Neuronal stem cell (in vitro differentiated cells): ENCODE data around the gene CCDC91.
A peak's percentile ranks its signal among the peaks of the same experiment; 100 is the strongest.

Source experiments
- DNase-seq: peaks from one replicate; pipeline ENCODE4 v3.0.0-alpha.2; 2013; ENCODE audit warnings: low spot score
- H2AFZ ChIP-seq: one replicate; pipeline ENCODE4 v1.6.1; 2013; ENCODE audit warnings: mild to moderate bottlenecking, low read length, inconsistent platforms
- H2AK5ac ChIP-seq: 2 replicates; pipeline ENCODE4 v1.6.1; 2013; ENCODE audit warnings: low read depth, mild to moderate bottlenecking, inconsistent platforms, low read length, moderate library complexity, mixed read lengths
- H2BK120ac ChIP-seq: 2 replicates; pipeline ENCODE4 v1.6.1; 2013; ENCODE audit warnings: low read depth, mild to moderate bottlenecking, inconsistent platforms, low read length, moderate library complexity, mixed read lengths
- H2BK12ac ChIP-seq: one replicate; pipeline ENCODE4 v1.6.1; 2013; ENCODE audit warnings: low read length, inconsistent platforms
- H2BK15ac ChIP-seq: 2 replicates; pipeline ENCODE4 v1.6.1; 2013; ENCODE audit warnings: mild to moderate bottlenecking, low read length, inconsistent platforms, mixed read lengths
- H2BK5ac ChIP-seq: one replicate; pipeline ENCODE4 v1.6.1; 2013; ENCODE audit warnings: inconsistent platforms, mild to moderate bottlenecking, low read length, moderate library complexity
- H3K14ac ChIP-seq: one replicate; pipeline ENCODE4 v1.6.1; 2013; ENCODE audit warnings: low read length, inconsistent platforms
- H3K18ac ChIP-seq: 2 replicates; pipeline ENCODE4 v1.6.1; 2013; ENCODE audit warnings: low read length, inconsistent platforms
- H3K23ac ChIP-seq: 2 replicates; pipeline ENCODE4 v1.6.1; 2013; ENCODE audit warnings: low read depth, mild to moderate bottlenecking, mixed read lengths, low read length, inconsistent platforms; ENCODE audit not compliant: poor library complexity
- H3K27ac ChIP-seq: replicated peaks from 3 replicates; pipeline ENCODE4 v1.5.1; 2013; ENCODE audit warnings: low read length, inconsistent platforms
- H3K27me3 ChIP-seq, 3 experiments: 2 replicates each; pipeline ENCODE4 v1.6.1; 2013; ENCODE audit warnings: low read length in 3 of 3, mild to moderate bottlenecking in 2 of 3, inconsistent platforms in 1 of 3, low read depth in 1 of 3, mixed read lengths in 1 of 3, moderate library complexity in 1 of 3; ENCODE audit not compliant: control insufficient read depth in 3 of 3, insufficient read depth in 3 of 3
- H3K36me3 ChIP-seq, 2 donors: replicated peaks in 1 of 2; 2 replicates each; pipeline ENCODE4 v1.6.1; 2013; ENCODE audit warnings: low read length in 2 of 2; ENCODE audit not compliant: control insufficient read depth in 2 of 2, insufficient read depth in 2 of 2
- H3K4ac ChIP-seq: 2 replicates; pipeline ENCODE4 v1.6.1; 2013; ENCODE audit warnings: inconsistent platforms, mild to moderate bottlenecking, low read length, moderate library complexity
- H3K4me1 ChIP-seq, 2 donors: 1 replicate in 1 of 2; 2 replicates in 1 of 2; pipeline ENCODE4 v1.6.1; 2013; ENCODE audit warnings: low read length in 2 of 2, low read depth in 1 of 2; ENCODE audit not compliant: control insufficient read depth in 2 of 2, insufficient read depth in 1 of 2
- H3K4me2 ChIP-seq: one replicate; pipeline ENCODE4 v1.6.1; 2013; ENCODE audit warnings: mild to moderate bottlenecking, low read length, inconsistent platforms; ENCODE audit not compliant: insufficient read depth, poor library complexity, severe bottlenecking
- H3K4me3 ChIP-seq, 2 donors: 2 replicates each; pipeline ENCODE4 v1.5.1; 2013; ENCODE audit warnings: low read length in 2 of 2, mild to moderate bottlenecking in 2 of 2, inconsistent platforms in 1 of 2, moderate library complexity in 1 of 2
- H3K79me1 ChIP-seq: one replicate; pipeline ENCODE4 v1.6.1; 2013; ENCODE audit warnings: low read depth, mild to moderate bottlenecking, inconsistent platforms, low read length, moderate library complexity
- H3K9ac ChIP-seq: one replicate; pipeline ENCODE4 v1.6.1; 2013; ENCODE audit warnings: mild to moderate bottlenecking, low read depth, low read length, inconsistent platforms; ENCODE audit not compliant: poor library complexity
- H3K9me3 ChIP-seq, 2 donors: replicated peaks in 1 of 2; 2 replicates each; pipeline versions ENCODE3 to v1.6.1; 2013; ENCODE audit warnings: low read length in 2 of 2, mild to moderate bottlenecking in 2 of 2, inconsistent platforms in 1 of 2, low read depth in 1 of 2, mixed read lengths in 1 of 2, moderate library complexity in 1 of 2; ENCODE audit not compliant: control insufficient read depth in 2 of 2, insufficient read depth in 1 of 2
- H4K8ac ChIP-seq: one replicate; pipeline ENCODE4 v1.6.1; 2013; ENCODE audit warnings: low read depth, mild to moderate bottlenecking, inconsistent platforms, low read length, moderate library complexity
- H4K91ac ChIP-seq: one replicate; pipeline ENCODE4 v1.6.1; 2013; ENCODE audit warnings: low read length, low read depth, mild to moderate bottlenecking, inconsistent platforms; ENCODE audit not compliant: poor library complexity
- WGBS, 2 donors: extraction: QIAGEN DNeasy Blood & Tissue Kit; methylation state at CpG; one replicate each; pipeline ENCODE4 v1.1.7; 2013; ENCODE audit warnings: missing lambda C conversion rate in 2 of 2, mixed read lengths in 1 of 2; ENCODE audit not compliant: insufficient read length in 2 of 2, insufficient replicate concordance in 1 of 2; ENCODE audit errors: extremely low coverage in 2 of 2; 5-methylcytosine and 5-hydroxymethylcytosine counted together

CCDC91 gene

GRCh38 chr12:28243310-28243633 is 53.0 kb downstream of the CCDC91 start:
- no peaks in the 10 kb centered on the region for H3K4me1 ChIP-seq
- no peaks in the 10 kb centered on the region for H3K79me1 ChIP-seq
- no peak overlapping the region for H3K18ac ChIP-seq
- no peak overlapping the region for H3K4ac ChIP-seq
- no peaks in the 10 kb centered on the region for H3K9me3 ChIP-seq
- H3K23ac ChIP-seq: no peak overlapping the region
- DNase-seq: no peak
- no peak overlapping the region for H2AFZ ChIP-seq
- H2BK5ac ChIP-seq: no peak overlapping the region
- H4K91ac ChIP-seq: no peak overlapping the region
- no peak overlapping the region for H3K27ac ChIP-seq
- H2BK120ac ChIP-seq: no peak overlapping the region
- H3K4me2 ChIP-seq: no peak overlapping the region
- no peak overlapping the region for H2AK5ac ChIP-seq
- H3K4me3 ChIP-seq: no peak overlapping the region
- H2BK15ac ChIP-seq: no peak overlapping the region
- H3K36me3 ChIP-seq: no peaks in the 10 kb centered on the region
- no peaks in the 10 kb centered on the region for H3K27me3 ChIP-seq
- no peak overlapping the region for H3K9ac ChIP-seq
- no peak overlapping the region for H2BK12ac ChIP-seq
- WGBS, 2 donors: no CpG with 5 or more reads among the region's 2 CpGs
- no peak overlapping the region for H4K8ac ChIP-seq
- H3K14ac ChIP-seq: no peak overlapping the region

- no peak overlapping the region for H2BK5ac ChIP-seq
- no CpG with 5 or more reads among the region's 7 CpGs for WGBS, 2 donors
- H2BK12ac ChIP-seq: no peak overlapping the region
- H2BK120ac ChIP-seq: no peak overlapping the region
- no peak overlapping the region for H2AK5ac ChIP-seq
- no peak overlapping the region for H3K27ac ChIP-seq
- no peak overlapping the region for H4K8ac ChIP-seq
- H2AFZ ChIP-seq: no peak overlapping the region
- no peaks in the 10 kb centered on the region for H3K9me3 ChIP-seq
- no peak overlapping the region for H3K14ac ChIP-seq
- no peak overlapping the region for H3K23ac ChIP-seq
- DNase-seq: no peak
- no peaks in the 10 kb centered on the region for H3K27me3 ChIP-seq
- no peak overlapping the region for H3K4me2 ChIP-seq
- peaks cover 0 to 2% of the 10 kb centered on the region in 2 donors for H3K4me1 ChIP-seq
- no peak overlapping the region for H3K18ac ChIP-seq
- H2BK15ac ChIP-seq: no peak overlapping the region
- no peak overlapping the region for H4K91ac ChIP-seq
- H3K79me1 ChIP-seq: no peaks in the 10 kb centered on the region
- no peaks in the 10 kb centered on the region for H3K36me3 ChIP-seq
- H3K9ac ChIP-seq: no peak overlapping the region
- H3K4me3 ChIP-seq: no peak overlapping the region
- no peak overlapping the region for H3K4ac ChIP-seq
Observed at GRCh38 chr12:28247806-28248205, 57.5 kb downstream of the CCDC91 start.

- Histone ChIP-seq H3K9ac (no peak overlapping the region), H3K4me2 (no peak overlapping the region), H4K8ac (no peak overlapping the region), H3K36me3 (no peaks in the 10 kb centered on the region), H2BK15ac (no peak overlapping the region), H2AFZ (no peak overlapping the region), H2AK5ac (no peak overlapping the region), H3K4me1 (peaks cover 0 to 2% of the 10 kb centered on the region in 2 donors), H3K18ac (no peak overlapping the region), H2BK12ac (no peak overlapping the region), H3K4me3 (no peak overlapping the region), H3K27ac (peak overlapping the region; percentile 36), H3K9me3 (no peaks in the 10 kb centered on the region), H3K27me3 (no peaks in the 10 kb centered on the region), H2BK120ac (no peak overlapping the region), H4K91ac (no peak overlapping the region), H3K79me1 (no peaks in the 10 kb centered on the region), H3K23ac (no peak overlapping the region), H3K14ac (no peak overlapping the region), H3K4ac (no peak overlapping the region), H2BK5ac (no peak overlapping the region)
- no peak for DNase-seq
Observed at GRCh38 chr12:28248555-28249145, 58.4 kb downstream of the CCDC91 start.

GRCh38 chr12:28253161-28253641 is 62.9 kb downstream of the CCDC91 start:
- no peak for DNase-seq
- H4K91ac ChIP-seq: no peak overlapping the region
- WGBS, 2 donors: no CpG with 5 or more reads among the region's 3 CpGs

More at GRCh38 chr12:28253161-28253641, 62.9 kb downstream of the CCDC91 start:
- Histone ChIP-seq H3K79me1 (no peaks in the 10 kb centered on the region), H3K36me3 (no peaks in the 10 kb centered on the region), H3K23ac (no peak overlapping the region), H3K9ac (no peak overlapping the region), H3K14ac (no peak overlapping the region), H3K4ac (no peak overlapping the region), H2BK120ac (no peak overlapping the region), H3K27ac (no peak overlapping the region), H3K4me1 (peaks cover 0 to 2% of the 10 kb centered on the region in 2 donors), H3K27me3 (no peaks in the 10 kb centered on the region), H3K4me3 (no peak overlapping the region), H3K4me2 (no peak overlapping the region), H2BK15ac (no peak overlapping the region), H3K18ac (no peak overlapping the region), H2BK5ac (no peak overlapping the region), H2AK5ac (no peak overlapping the region), H2BK12ac (no peak overlapping the region), H3K9me3 (no peaks in the 10 kb centered on the region), H4K8ac (no peak overlapping the region), H2AFZ (no peak overlapping the region)
